Trophoblast cell (in vitro differentiated cells and primary cell): ENCODE results near the gene DLGAP4.

ENCODE experiments used
- DNase-seq, 2 donors: peaks; one replicate each; pipeline ENCODE4 v3.0.0-alpha.2; 2016
- H2AFZ ChIP-seq: 2 replicates; pipeline ENCODE4 v1.6.1; 2013; ENCODE audit warnings: low read length, moderate library complexity, mild to moderate bottlenecking; ENCODE audit not compliant: insufficient read depth, poor library complexity
- H2AK5ac ChIP-seq: 2 replicates; pipeline ENCODE4 v1.6.1; 2013; ENCODE audit warnings: mild to moderate bottlenecking, low read length
- H2BK120ac ChIP-seq: 2 replicates; pipeline ENCODE4 v1.6.1; 2013; ENCODE audit warnings: low read length, mild to moderate bottlenecking, moderate library complexity; ENCODE audit not compliant: insufficient read depth, poor library complexity
- H2BK12ac ChIP-seq: 2 replicates; pipeline ENCODE4 v1.6.1; 2013; ENCODE audit warnings: mild to moderate bottlenecking, low read length, moderate library complexity
- H2BK5ac ChIP-seq: 2 replicates; pipeline ENCODE4 v1.6.1; 2013; ENCODE audit warnings: low read length, low read depth, moderate library complexity, mild to moderate bottlenecking; ENCODE audit not compliant: poor library complexity
- H3K14ac ChIP-seq: 2 replicates; pipeline ENCODE4 v1.6.1; 2013; ENCODE audit warnings: mild to moderate bottlenecking, low read length
- H3K18ac ChIP-seq: 2 replicates; pipeline ENCODE4 v1.6.1; 2013; ENCODE audit warnings: mild to moderate bottlenecking, low read length
- H3K23ac ChIP-seq: 2 replicates; pipeline ENCODE4 v1.6.1; 2013; ENCODE audit warnings: low read length
- H3K27ac ChIP-seq: 2 replicates; pipeline ENCODE4 v1.5.1; 2013; ENCODE audit warnings: low read depth, mild to moderate bottlenecking, inconsistent platforms, low read length, moderate library complexity
- H3K27me3 ChIP-seq: 2 replicates; pipeline ENCODE4 v1.6.1; 2013; ENCODE audit warnings: inconsistent platforms, mild to moderate bottlenecking, low read length, moderate library complexity; ENCODE audit not compliant: insufficient read depth
- H3K36me3 ChIP-seq, 2 experiments: 1 replicate in 1 of 2; 2 replicates in 1 of 2; pipeline ENCODE4 v1.6.1; 2013; ENCODE audit warnings: low read length in 2 of 2, mild to moderate bottlenecking in 2 of 2, moderate library complexity in 1 of 2; ENCODE audit not compliant: insufficient read depth in 2 of 2, control insufficient read depth in 1 of 2
- H3K4ac ChIP-seq: 2 replicates; pipeline ENCODE4 v1.6.1; 2013; ENCODE audit warnings: low read depth, mild to moderate bottlenecking, low read length, moderate library complexity
- H3K4me1 ChIP-seq, 2 experiments: 1 replicate in 1 of 2; 2 replicates in 1 of 2; pipeline ENCODE4 v1.6.1; 2013; ENCODE audit warnings: low read length in 2 of 2, mild to moderate bottlenecking in 2 of 2, moderate library complexity in 1 of 2; ENCODE audit not compliant: insufficient read depth in 2 of 2, control insufficient read depth in 1 of 2
- H3K4me2 ChIP-seq: 2 replicates; pipeline ENCODE4 v1.6.1; 2013; ENCODE audit warnings: inconsistent platforms, mild to moderate bottlenecking, low read length, moderate library complexity
- H3K4me3 ChIP-seq: 2 replicates; pipeline ENCODE4 v1.5.1; 2013; ENCODE audit warnings: mild to moderate bottlenecking, low read depth, low read length, inconsistent platforms
- H3K79me1 ChIP-seq: one replicate; pipeline ENCODE4 v1.6.1; 2013; ENCODE audit warnings: low read length
- H3K79me2 ChIP-seq: 2 replicates; pipeline ENCODE4 v1.6.1; 2013; ENCODE audit warnings: low read length, mild to moderate bottlenecking; ENCODE audit not compliant: control insufficient read depth, insufficient read depth, poor library complexity
- H3K9ac ChIP-seq: 2 replicates; pipeline ENCODE4 v1.6.1; 2013; ENCODE audit warnings: mild to moderate bottlenecking, low read length
- H3K9me3 ChIP-seq: 2 replicates; pipeline ENCODE4 v1.6.1; 2013; ENCODE audit warnings: low read depth, mild to moderate bottlenecking, control low read depth, inconsistent platforms, low read length; ENCODE audit not compliant: insufficient read depth
- H4K12ac ChIP-seq: 2 replicates; pipeline ENCODE4 v1.6.1; 2013; ENCODE audit warnings: low read depth, mild to moderate bottlenecking, low read length, moderate library complexity
- H4K8ac ChIP-seq: 2 replicates; pipeline ENCODE4 v1.6.1; 2013; ENCODE audit warnings: low read depth, mild to moderate bottlenecking, low read length, moderate library complexity
- H4K91ac ChIP-seq: one replicate; pipeline ENCODE4 v1.6.1; 2013; ENCODE audit warnings: low read depth, mild to moderate bottlenecking, low read length, moderate library complexity
- WGBS: extraction: QIAGEN DNeasy Blood & Tissue Kit; methylation state at CpG from one replicate; pipeline ENCODE4 v1.1.7; 2013; ENCODE audit warnings: missing lambda C conversion rate; ENCODE audit not compliant: insufficient read length, insufficient coverage; ENCODE audit errors: extremely low coverage; 5-methylcytosine and 5-hydroxymethylcytosine counted together

Gene DLGAP4

GRCh38 chr20:36333841-36334240 is 27.7 kb downstream of the DLGAP4 start:
- WGBS = no CpG with 5 or more reads among the region's 5 CpGs
- Histone ChIP-seq H3K18ac (no peak overlapping the region), H3K27me3 (no peaks in the 10 kb centered on the region), H2BK120ac (no peak overlapping the region), H4K12ac (no peak overlapping the region), H3K4me2 (no peak overlapping the region), H3K27ac (no peak overlapping the region), H3K9ac (no peak overlapping the region), H3K4me1 (no peaks in the 10 kb centered on the region), H3K14ac (no peak overlapping the region), H3K4me3 (no peak overlapping the region), H3K79me1 (no peaks in the 10 kb centered on the region), H2BK12ac (no peak overlapping the region), H4K91ac (no peak overlapping the region), H3K23ac (no peak overlapping the region), H3K4ac (no peak overlapping the region), H3K36me3 (no peaks in the 10 kb centered on the region), H3K79me2 (no peaks in the 10 kb centered on the region), H4K8ac (no peak overlapping the region), H2BK5ac (no peak overlapping the region), H2AFZ (no peak overlapping the region), H3K9me3 (no peaks in the 10 kb centered on the region), H2AK5ac (no peak overlapping the region)
- no peak for DNase-seq

GRCh38 chr20:36334281-36335205 is 28.4 kb downstream of the DLGAP4 start:
- H4K12ac ChIP-seq = no peak overlapping the region
- no peak for DNase-seq
- H3K9me3 ChIP-seq = no peaks in the 10 kb centered on the region
- H4K8ac ChIP-seq = no peak overlapping the region
- H2AK5ac ChIP-seq = no peak overlapping the region
- no peak overlapping the region for H3K23ac ChIP-seq
- no peak overlapping the region for H3K4ac ChIP-seq
- no peaks in the 10 kb centered on the region for H3K79me1 ChIP-seq
- H3K27me3 ChIP-seq = no peaks in the 10 kb centered on the region
- no peak overlapping the region for H4K91ac ChIP-seq
- H3K36me3 ChIP-seq = no peaks in the 10 kb centered on the region
- H2BK120ac ChIP-seq = no peak overlapping the region
- no peak overlapping the region for H3K14ac ChIP-seq
- H3K4me1 ChIP-seq = no peaks in the 10 kb centered on the region
- H3K4me2 ChIP-seq = no peak overlapping the region
- H2BK5ac ChIP-seq = no peak overlapping the region
- H3K27ac ChIP-seq = no peak overlapping the region
- no CpG with 5 or more reads among the region's 20 CpGs for WGBS
- no peak overlapping the region for H3K18ac ChIP-seq
- H3K79me2 ChIP-seq = no peaks in the 10 kb centered on the region
- H3K9ac ChIP-seq = no peak overlapping the region
- no peak overlapping the region for H2AFZ ChIP-seq
- no peak overlapping the region for H3K4me3 ChIP-seq
- no peak overlapping the region for H2BK12ac ChIP-seq

- Histone ChIP-seq H3K27ac (no peak overlapping the region), H4K91ac (no peak overlapping the region), H2BK12ac (no peak overlapping the region), H3K4me1 (no peaks in the 10 kb centered on the region), H3K14ac (no peak overlapping the region), H3K27me3 (no peaks in the 10 kb centered on the region), H3K4me3 (no peak overlapping the region), H2AFZ (no peak overlapping the region), H3K9me3 (no peaks in the 10 kb centered on the region), H3K36me3 (no peaks in the 10 kb centered on the region), H3K18ac (no peak overlapping the region), H3K4ac (no peak overlapping the region), H4K12ac (no peak overlapping the region), H2BK120ac (no peak overlapping the region), H4K8ac (no peak overlapping the region), H2AK5ac (no peak overlapping the region), H3K9ac (no peak overlapping the region), H2BK5ac (no peak overlapping the region), H3K79me2 (no peaks in the 10 kb centered on the region), H3K4me2 (no peak overlapping the region), H3K79me1 (no peaks in the 10 kb centered on the region), H3K23ac (no peak overlapping the region)
- WGBS = no CpG with 5 or more reads among the region's 12 CpGs
- no peak for DNase-seq
Measured at GRCh38 chr20:36335206-36335870, 29.2 kb downstream of the DLGAP4 start.

- no peak overlapping the region for H3K4me2 ChIP-seq
- H2BK120ac ChIP-seq = no peak overlapping the region
- no peak overlapping the region for H3K27ac ChIP-seq
- no peaks in the 10 kb centered on the region for H3K79me2 ChIP-seq
- no peaks in the 10 kb centered on the region for H3K79me1 ChIP-seq
- H3K14ac ChIP-seq = no peak overlapping the region
- no CpG with 5 or more reads among the region's 4 CpGs for WGBS
- no peaks in the 10 kb centered on the region for H3K36me3 ChIP-seq
- DNase-seq = no peak
- no peaks in the 10 kb centered on the region for H3K9me3 ChIP-seq
- H3K18ac ChIP-seq = no peak overlapping the region
- no peak overlapping the region for H2AFZ ChIP-seq
- no peak overlapping the region for H3K4ac ChIP-seq
- no peak overlapping the region for H3K23ac ChIP-seq
- H3K9ac ChIP-seq = no peak overlapping the region
- H4K12ac ChIP-seq = no peak overlapping the region
- H2BK5ac ChIP-seq = no peak overlapping the region
- H4K8ac ChIP-seq = no peak overlapping the region
- H3K4me1 ChIP-seq = no peaks in the 10 kb centered on the region
- no peak overlapping the region for H2AK5ac ChIP-seq
- H3K4me3 ChIP-seq = no peak overlapping the region
- no peak overlapping the region for H2BK12ac ChIP-seq
- H4K91ac ChIP-seq = no peak overlapping the region
- no peaks in the 10 kb centered on the region for H3K27me3 ChIP-seq
Measured at GRCh38 chr20:36336204-36336603, 30.1 kb downstream of the DLGAP4 start.
